NCI-H460 (cell line): ENCODE data around the gene STXBP2. TPM values are rescaled to one million over a fixed set of nuclear protein-coding genes. Genes with fewer than 3 reads are reported as not detected.
"Not testable (repeated sequence)": the region's sequence is repeated elsewhere in the genome, so short reads cannot be mapped to it uniquely, and the experiment has no call there.

Experiments used
- DNase-seq: peaks from one replicate; pipeline ENCODE4 v3.0.0-alpha.2; 2016; ENCODE audit warnings: low read depth; ENCODE audit errors: extremely low read depth
- total RNA-seq: library from RNA; depleted of rRNA; stranded (reverse); fragments of >200 nt; shearing (Covaris generic); gene quantifications from 2 replicates; pipeline ENCODE4 v1.2.3, GENCODE V29; 2014

STXBP2 gene
- total RNA-seq, 1 experiment from 2014 or later, result 18.9 TPM

DNA sequence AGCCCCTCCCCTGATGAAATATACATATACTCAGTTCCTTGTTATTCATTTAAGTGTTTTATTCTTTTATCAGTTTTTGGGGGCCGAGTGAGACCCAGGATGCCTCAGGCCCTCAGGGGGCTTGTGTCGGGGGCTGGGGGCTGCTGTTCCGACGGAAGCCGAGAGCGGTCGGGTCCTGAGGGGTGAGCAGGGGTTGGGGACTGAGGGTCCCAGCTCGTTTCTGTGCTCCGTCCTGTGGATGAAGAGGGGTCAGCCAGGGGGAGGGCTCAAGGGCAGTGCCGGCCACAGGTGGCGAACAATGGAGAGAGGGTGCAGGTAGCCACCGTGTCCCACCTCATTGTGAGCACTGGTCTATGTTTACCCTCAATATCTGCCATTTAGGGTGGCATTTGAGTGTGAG is 5.3 kb upstream of the STXBP2 start:
- no peak for DNase-seq

DNA sequence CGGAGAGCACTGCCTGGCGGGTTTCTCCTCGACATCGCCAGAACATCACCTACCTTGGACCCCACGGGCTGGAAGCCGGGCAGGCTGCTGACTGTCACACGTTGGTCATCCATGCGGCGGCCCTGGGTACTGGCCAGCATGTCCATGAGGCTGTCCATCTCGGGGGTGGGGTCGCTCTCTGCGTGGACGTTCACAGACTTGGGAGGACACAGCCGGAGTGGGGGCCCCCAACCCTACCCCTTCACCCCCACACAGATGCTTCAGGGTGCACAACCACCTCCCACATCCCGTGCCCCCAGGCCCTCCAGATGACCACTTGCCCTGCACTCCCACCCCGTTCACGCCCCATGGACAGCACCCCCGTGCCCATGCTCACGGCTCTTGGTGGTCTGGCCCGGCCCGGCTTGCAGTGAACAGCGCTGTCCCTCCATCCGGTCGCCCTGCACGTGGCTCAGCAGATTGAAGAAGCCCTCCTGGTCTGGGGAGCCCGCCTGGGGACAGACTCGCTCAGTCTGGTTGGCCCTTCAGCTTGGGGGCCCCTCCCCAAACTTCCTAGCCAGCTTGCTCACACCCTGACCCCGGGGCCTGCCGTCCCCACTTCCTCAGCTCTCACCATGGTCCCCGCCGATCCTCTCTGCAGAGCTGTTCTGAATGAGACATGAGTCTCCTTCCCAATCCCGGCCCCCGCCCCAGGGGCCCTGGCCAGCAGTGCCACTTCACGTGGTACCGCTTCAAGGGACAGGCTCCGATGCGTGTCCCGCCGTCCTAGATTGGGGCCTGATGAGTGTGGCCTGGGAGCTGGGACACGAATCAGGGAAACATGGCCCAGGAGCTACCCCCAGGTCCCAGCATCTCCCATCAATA is 4.3 kb upstream of the STXBP2 start:
- DNase-seq, result no peak

DNA sequence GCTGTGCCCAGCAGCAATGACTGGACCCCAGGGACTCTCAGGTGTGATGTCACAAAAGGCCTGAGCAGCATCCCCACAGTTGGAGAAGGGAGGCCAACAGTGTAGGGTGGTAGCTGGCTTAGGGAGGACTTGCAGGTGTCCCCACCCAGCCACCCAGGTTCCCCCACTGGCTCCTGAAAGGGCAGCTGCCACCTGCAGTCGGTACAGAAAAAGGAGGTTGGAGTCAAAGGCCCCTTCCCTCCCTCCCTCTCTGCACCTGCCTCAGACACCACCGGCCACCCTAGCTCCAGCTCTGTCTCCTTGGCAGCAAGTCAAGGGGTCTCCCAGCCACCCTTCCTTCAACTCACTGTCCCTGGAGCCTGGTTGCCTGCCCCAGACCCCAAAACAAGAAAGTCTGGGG is 3.2 kb upstream of the STXBP2 start, which contains the start of gene PCP2:
TSS of gene PCP2 (minus strand) at position 22 of the 400 bp plus-strand sequence. CDS start 262 bp downstream, outside the sequence.
- no peak for DNase-seq

DNA sequence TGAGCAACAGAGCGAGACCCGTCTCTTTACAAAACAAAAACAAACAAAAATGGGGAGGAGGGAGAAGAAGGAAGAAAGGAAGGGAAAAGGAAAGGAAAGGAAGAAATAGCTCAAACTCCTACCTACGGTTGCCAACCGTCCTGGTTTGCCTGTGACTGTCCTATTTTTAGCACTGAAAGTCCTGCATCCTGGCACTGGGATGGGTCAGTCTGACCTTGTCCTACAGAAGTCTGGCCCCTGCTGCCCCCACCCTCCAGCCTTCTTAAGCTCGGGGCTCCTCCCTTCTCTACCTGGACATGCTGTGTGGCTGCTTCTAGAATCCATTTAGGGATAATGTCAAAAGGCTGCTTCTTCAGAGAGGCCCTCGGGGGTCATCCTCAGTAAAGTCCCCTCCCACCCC is 1.2 kb upstream of the STXBP2 start:
- no peak for DNase-seq

DNA sequence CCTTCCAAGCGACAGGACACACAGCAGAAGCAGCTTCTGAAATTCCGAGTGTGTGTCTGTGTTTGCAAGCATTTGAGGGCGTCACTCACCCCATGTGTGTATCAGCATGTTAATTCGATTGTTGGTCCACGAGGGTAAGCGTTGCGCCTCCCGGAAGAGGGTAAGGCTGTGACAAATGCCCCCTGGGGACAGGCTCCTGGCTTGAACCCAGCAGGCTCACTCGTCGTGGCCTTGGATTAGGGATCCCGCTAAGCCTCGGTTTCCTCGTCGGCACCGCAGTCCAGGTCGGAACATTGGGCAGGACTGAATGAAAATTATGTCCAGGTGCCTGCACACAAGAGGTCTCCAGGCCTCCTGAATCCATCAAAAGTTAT is 606 bp upstream of the STXBP2 start:
- no peak for DNase-seq

DNA sequence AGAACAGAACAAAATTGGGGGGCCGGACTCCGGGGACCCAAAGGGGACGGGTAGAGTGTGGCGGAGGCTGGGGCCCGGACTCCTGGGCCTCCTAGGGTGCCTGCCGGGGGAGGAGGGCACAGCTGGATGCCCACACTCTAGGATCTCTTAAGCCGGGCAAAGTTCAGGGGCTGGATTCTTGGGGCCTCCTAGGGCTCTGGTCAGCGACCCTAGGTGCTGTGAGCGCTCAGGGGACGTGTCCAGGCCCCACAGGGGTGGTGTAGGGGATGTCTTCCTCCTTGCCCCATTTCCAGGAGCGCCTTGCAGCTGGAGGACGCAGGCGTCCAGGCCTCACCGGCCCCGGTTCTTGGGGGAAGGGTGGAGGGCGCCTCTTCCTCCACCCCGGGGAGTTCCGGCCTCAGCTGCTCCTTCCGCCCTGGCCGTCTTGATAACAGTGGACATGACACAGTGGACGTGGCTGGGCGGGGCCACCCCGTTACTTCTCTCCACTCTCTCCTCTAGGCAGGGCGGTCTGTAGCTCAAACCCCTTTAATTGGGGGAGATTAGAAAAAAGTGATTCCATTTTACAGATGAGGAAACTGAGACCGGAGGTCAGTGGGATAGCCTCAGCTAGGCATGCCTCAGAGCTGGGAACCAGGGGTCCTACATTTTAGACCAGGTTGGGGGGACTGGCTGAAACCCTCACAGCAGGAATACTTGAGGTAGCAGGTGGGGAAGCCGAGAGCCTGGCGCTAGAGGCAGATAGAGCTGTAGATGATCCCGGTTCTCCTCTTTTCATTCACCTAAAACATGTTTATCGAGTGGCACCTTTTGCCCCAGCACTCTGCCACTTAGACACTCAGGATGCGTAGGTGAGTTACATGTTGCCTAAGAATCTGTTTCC is 705 bp downstream of the STXBP2 start:
- no peak for DNase-seq

DNA sequence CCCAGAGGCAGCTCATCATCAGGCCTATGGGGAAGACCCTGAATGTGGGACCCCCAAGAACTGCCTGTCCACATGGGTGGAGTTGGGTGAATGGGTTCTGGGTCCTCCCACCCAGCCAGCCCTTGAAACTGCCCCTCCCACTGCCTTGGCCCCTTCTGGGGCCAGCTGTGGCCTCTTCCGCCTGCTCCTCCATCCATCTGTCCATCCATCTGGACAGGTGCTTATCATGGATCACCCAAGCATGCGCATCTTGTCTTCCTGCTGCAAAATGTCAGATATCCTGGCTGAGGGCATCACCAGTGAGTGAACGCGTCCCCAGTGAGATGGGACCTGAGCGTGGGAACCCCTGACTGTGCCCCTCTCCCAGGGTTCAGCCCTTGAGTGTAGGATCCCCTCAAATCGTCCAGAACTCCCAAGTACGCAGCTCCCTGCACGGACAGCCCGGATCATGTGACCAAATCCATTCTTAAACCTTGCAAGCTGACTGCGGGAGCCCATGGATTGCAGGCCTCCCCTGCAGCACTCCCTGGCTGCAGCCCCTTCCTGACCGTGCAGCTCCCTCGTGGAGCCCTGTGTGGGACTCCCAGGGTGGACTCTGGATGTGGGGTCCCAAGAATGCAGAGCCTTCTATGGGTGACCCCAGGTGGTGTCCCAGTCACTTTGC is 2.0 kb downstream of the STXBP2 start:
- no peak for DNase-seq

DNA sequence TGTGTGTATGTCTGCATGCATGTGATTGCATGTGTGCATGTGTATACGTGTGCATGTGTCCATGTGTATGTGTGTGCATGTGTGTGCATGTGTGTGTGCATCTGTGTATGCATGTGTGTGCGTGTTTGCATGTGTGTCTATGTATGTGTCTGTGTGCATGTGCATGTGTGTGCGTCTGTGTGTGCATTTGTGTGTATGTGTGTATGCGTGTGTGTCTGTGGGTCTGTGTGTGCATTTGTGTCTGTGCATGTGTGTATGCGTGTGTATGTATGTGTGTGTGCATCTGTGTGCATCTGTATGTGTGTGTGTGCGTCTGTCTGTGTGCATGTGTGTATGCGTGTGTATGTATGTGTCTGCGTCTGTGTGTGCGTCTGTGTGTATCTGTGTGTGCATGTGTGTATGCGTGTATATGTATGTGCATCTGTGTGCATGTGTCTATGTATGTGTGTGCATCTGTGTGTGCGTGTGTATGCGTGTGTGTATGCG is 3.0 kb downstream of the STXBP2 start:
- no peak for DNase-seq

DNA sequence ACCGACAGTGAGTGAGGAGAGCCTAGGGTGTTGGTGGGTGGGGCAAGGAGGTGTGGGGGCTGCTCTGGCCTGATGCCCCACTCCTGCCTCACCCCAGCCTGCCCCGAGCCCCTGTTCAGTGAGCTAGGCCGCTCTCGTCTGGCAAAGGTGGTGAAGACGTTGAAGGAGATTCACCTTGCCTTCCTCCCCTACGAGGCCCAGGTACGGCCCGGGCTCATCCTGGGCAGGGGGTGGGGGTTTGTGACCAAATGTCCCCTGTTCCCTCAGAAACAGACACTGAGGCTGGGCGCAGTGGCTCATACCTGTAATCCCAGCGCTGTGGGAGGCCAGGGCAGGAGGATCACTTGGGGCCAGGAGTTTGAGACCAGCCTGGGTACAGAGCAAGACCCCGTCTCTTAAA is 3.9 kb downstream of the STXBP2 start:
- DNase-seq, result no peak

DNA sequence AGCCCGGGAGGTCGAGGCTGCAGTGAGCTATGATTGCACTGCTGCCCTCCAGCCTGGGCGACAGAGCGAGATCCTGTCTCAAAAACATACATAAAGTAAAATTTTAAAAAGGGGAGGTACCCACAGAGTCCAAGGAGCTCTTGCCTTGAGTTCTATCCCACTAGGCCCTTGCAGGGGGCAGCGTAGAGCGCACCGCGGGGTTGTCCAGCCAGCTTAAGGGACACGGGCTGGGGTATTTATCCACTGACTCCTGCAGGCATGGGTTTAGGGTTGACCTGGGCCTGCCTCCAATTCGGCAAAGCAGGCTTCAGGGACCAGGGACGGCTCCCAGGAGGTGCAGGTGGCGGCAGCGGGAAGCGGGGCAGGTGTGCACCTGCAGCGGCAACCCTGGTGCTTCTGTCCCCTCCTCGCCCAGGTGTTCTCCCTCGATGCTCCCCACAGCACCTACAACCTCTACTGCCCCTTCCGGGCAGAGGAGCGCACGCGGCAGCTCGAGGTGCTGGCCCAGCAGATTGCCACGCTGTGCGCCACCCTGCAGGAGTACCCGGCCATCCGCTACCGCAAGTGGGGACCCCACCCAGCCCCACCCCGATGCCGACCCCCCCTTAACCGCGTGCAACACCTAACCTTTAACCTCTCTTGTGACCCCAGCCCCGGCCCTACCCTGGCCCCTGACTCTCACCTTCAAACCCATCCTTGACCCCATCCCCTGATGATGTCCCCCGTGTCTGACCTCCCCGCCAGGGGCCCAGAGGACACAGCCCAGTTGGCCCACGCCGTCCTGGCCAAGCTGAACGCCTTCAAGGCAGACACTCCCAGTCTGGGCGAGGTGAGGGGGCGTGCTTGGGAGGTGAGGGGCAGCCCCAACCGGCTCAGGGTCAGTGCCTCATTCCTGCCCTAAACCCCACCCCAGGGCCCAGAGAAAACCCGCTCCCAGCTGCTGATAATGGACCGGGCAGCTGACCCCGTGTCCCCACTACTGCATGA is 4.7 kb downstream of the STXBP2 start:
- DNase-seq, result no peak

DNA sequence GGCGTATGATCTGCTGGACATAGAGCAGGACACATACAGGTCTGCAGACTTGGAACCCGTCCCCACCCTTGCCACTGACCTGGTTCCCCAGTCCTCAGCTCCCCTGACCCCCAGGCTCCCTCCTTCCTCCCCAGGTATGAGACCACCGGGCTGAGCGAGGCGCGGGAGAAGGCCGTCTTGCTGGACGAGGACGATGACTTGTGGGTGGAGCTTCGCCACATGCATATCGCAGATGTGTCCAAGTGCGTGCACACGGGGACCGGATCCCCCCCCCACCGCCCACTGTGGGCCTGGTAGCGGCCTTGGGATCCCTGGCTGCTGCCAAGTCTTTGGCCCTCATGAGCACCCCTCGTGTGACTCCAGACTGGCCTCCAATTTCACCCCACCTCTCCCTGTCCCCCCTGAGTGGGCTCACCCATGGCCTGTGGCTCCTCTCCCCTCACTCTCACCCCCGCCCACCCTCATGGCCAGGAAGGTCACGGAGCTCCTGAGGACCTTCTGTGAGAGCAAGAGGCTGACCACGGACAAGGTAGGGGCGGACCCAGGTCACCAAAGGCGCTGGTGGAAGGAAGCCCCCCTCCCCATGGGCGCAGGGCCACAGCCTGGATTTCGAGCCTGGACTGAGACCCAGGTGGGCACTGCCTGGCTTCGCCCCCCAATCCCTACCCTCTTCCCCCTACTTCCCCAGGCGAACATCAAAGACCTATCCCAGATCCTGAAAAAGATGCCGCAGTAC is 5.6 kb downstream of the STXBP2 start:
- no peak for DNase-seq

DNA sequence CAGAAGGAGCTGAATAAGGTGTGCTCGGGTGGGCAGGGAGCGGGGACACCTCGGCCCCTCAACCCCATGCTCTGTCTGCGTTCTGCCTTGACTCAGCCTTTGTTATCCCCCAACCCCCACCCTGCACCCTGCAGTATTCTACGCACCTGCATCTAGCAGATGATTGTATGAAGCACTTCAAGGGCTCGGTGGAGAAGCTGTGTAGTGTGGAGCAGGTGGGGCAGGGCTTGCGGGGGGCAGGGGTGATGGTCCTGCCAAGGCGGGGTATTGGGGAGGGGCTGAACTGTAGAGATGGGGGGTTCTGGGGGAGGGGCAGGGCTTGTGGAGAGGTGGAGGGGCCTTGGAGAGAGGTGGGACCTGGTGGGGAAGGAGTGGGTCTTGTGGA is 6.1 kb downstream of the STXBP2 start:
- DNase-seq, result no peak

DNA sequence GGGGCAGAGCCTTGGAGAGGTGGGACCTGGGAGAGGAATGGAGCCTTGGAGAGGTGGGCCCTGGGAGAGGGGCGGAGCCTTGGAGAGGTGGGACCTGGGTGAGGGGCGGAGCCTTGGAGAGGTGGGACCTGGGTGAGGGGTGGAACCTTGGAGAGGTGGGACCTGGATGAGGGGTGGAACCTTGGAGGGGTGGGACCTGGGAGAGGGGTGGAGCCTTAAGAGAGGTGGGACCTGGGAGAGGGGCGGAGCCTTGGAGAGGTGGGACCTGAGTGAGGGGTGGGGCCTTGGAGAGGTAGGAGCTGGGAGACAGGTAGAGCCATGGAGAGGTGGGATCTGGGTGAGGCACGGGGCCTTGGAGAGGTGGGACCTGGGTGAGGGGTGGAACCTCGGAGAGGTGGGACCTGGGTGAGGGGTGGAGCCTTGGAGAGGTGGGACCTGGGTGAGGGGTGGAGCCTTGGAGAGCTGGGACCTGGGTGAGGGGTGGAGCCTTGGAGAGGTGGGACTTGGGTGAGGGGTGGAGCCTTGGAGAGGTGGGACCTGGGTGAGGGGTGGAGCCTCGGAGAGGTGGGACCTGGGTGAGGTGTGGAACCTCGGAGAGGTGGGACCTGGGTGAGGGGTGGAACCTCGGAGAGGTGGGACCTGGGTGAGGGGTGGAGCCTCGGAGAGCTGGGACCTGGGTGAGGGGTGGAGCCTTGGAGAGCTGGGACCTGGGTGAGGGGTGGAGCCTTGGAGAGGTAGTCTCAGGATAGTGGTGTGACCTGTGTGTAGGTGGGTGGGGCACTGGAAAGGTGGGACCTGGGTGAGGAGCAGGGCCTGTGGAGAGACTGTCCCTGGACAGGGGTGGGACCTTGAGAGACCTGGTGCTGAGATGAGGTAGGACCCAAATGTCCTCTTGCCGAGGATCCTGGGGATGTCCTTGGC is 7.0 kb downstream of the STXBP2 start:
- not testable (repeated sequence) for DNase-seq

DNA sequence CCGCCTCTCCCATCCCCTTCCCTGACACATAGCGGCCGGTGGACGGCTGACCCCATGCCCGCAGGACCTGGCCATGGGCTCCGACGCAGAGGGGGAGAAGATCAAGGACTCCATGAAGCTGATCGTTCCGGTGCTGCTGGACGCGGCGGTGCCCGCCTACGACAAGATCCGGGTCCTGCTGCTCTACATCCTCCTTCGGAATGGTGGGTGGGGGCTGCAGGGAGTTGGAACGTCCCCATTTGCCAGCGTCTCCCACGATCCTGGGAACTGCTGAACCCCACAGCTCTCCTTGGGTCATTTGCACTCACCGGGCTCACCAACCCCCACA is 7.6 kb downstream of the STXBP2 start:
- no peak for DNase-seq

DNA sequence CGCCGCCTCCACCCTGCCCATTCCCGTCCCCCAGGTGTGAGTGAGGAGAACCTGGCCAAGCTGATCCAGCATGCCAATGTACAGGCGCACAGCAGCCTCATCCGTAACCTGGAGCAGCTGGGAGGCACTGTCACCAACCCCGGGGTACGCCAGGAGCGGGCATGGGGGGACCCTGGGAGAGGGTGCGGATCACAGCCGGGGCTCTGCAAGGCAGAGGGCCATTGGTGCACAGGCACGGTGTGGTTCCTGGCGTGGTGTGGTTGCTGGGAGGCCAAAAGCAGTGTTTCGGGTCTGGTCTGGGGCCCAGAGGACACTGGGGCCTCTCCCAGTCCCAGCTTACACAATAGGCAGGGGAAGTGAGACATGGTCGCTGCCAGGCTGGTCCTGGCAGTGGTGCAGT is 8.3 kb downstream of the STXBP2 start:
- DNase-seq, result no peak

DNA sequence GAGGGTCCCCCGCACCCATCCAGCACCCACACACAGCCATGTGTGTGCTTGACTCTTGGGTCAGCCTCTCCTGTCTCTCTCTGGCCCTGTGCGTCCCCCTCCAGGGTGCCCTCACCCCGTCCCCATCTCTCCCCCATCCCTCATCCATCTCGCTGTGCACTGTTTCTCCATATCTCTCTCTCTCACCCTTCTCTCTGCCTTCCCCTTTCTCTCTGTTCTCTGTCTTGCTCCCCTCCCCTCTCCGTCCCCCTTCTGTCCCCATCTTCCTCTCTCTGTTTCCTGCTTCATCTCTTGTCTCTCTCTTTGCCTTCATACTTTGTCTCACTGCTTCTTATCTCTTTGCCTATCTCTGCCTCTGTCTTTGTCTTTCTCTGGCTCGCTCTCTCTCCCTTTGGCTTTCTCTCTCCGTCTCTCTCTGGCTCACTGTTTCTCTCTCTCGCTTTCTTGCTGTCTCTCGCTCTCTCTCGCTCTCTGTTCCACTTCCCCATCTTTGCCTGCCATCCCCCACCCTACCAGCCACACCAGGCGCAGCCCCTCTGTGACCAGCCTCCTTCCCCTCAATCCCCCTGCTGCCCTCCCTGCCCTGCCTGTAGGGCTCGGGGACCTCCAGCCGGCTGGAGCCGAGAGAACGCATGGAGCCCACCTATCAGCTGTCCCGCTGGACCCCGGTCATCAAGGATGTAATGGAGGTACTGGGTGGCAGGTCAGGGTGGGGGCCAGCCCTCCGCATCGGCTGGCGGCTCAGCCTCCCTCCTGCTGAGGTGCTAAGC is 8.9 kb downstream of the STXBP2 start:
- DNase-seq, result no peak

DNA sequence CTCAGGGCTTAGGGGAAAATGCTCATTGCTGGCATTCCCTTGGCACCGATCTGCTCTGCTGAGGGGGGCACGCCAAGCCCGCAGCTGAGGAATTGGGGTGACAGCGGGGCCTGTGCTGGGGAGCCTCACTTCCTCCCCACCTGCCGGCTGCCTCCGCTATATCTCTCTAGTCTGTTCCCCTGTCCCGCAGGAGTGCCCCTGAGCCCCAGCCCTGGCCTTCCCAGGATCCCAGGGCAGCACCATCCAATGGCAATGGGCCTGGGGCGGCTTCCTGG is 9.5 kb downstream of the STXBP2 start:
- DNase-seq, result no peak

DNA sequence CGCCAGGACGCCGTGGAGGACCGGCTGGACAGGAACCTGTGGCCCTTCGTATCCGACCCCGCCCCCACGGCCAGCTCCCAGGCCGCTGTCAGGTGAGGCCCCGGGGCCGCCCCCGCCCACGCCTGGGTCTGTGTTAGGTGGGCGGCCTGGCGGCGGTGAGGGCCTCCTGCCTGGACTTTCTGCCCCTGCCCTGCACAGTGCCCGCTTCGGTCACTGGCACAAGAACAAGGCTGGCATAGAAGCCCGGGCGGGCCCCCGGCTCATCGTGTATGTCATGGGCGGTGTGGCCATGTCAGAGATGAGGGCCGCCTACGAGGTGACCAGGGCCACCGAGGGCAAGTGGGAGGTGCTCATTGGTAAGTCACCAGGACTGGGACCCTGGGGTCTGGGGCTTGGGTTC is 10.2 kb downstream of the STXBP2 start:
- no peak for DNase-seq
